T47D (cell line): Measurements from ENCODE around the gene CENPT.
A peak's percentile ranks its signal among the peaks of the same experiment; 100 is the strongest.

Experiments
- DNase-seq, 2 experiments: peaks; one replicate each; pipeline versions ENCODE4 v3.0.0 to v3.0.0-alpha.2; 2011 to 2012; ENCODE audit warnings: low read depth in 1 of 2, low spot score in 1 of 2
- JUND ChIP-seq: IDR thresholded peaks from 2 replicates; pipeline ENCODE4 v1.6.1; 2012; ENCODE audit warnings: low read depth
- in situ Hi-C: cut with HindIII; loops from 2 replicates; pipeline ENCODE4 v1.10.0; 2016; ENCODE audit warnings: low sequenced_read_pairs, low pct_unique_long_range_greater_than_20kb

CENPT gene

GRCh38 chr16:67780847-67781564, 66.5 kb downstream of the CENPT start:
- TF ChIP-seq JUND, result no peak
- peak in 1 of 2 experiments; percentile 34 for DNase-seq
- in situ Hi-C loops, result no loop called here

- TF ChIP-seq JUND, result no peak
- no peak for DNase-seq
These were observed 68.1 kb downstream of the CENPT start for GRCh38 chr16:67779256-67780014.

More at GRCh38 chr16:67779256-67780014, 68.1 kb downstream of the CENPT start:
- in situ Hi-C loops, result no loop called here
